OCI-LY1 (cell line): ENCODE data around the gene NR3C1.

Experiments
- EZH2 ChIP-seq: fragments of 200-600 bp; sonication (generic), shearing (Covaris generic); IDR thresholded peaks from 2 replicates; pipeline ENCODE4 v1.8.0; 2017; ENCODE audit warnings: borderline replicate concordance, mixed run types, mild to moderate bottlenecking, antibody characterized with exemption, low read length, moderate library complexity, mixed read lengths
- TF ChIP-seq, protein P1 (sequence below): fragments of 200-600 bp; sonication (generic), shearing (Covaris generic); IDR thresholded peaks from 2 replicates; pipeline ENCODE4 v1.5.1; 2017; ENCODE audit warnings: mild to moderate bottlenecking, antibody characterized with exemption, low read length, moderate library complexity, mixed read lengths

DNA sequence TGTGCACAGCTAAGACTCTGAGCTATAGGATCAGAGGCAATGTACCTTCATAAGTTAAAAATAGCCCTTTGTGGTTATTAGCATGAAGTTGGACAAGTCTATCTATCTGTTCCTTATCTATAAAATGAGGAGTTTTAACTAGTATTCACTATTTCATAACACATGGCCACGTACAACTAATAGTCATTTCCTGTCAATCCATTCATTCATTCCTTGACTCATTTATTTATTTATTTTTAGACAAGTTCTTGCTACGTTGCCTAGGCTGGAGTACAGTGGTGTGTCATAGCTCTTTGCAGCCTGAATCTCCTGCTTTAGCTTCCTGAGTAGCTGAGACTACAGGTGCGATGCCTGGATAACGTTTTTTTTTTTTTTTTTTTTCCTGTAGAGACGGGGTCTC lies 92.1 kb downstream of the NR3C1 start:
- TF ChIP-seq, protein P1, sequence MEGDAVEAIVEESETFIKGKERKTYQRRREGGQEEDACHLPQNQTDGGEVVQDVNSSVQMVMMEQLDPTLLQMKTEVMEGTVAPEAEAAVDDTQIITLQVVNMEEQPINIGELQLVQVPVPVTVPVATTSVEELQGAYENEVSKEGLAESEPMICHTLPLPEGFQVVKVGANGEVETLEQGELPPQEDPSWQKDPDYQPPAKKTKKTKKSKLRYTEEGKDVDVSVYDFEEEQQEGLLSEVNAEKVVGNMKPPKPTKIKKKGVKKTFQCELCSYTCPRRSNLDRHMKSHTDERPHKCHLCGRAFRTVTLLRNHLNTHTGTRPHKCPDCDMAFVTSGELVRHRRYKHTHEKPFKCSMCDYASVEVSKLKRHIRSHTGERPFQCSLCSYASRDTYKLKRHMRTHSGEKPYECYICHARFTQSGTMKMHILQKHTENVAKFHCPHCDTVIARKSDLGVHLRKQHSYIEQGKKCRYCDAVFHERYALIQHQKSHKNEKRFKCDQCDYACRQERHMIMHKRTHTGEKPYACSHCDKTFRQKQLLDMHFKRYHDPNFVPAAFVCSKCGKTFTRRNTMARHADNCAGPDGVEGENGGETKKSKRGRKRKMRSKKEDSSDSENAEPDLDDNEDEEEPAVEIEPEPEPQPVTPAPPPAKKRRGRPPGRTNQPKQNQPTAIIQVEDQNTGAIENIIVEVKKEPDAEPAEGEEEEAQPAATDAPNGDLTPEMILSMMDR = no peak
- no peak for TF ChIP-seq EZH2
